GM23248 (cell line): Measurements from ENCODE around the gene METTL25B. TPM values are rescaled to one million over a fixed set of nuclear protein-coding genes. Genes with fewer than 3 reads are reported as not detected.

Source experiments
- DNase-seq: peaks from one replicate; pipeline ENCODE4 v3.0.0-alpha.2; 2015
- H2AFZ ChIP-seq: fragments of 200-600 bp; sonication (generic); 2 replicates; pipeline ENCODE4 v1.6.1; 2016; ENCODE audit warnings: antibody characterized with exemption
- H3F3A ChIP-seq: fragments of 200-600 bp; sonication (generic); 2 replicates; pipeline ENCODE4 v1.6.1; 2016; ENCODE audit warnings: mild to moderate bottlenecking, antibody characterized with exemption, mixed run types; ENCODE audit not compliant: insufficient read depth
- H3K27ac ChIP-seq: fragments of 200-600 bp; sonication (generic); 2 replicates; pipeline ENCODE4 v1.5.1; 2016; ENCODE audit warnings: mild to moderate bottlenecking
- H3K27me3 ChIP-seq: fragments of 200-600 bp; sonication (generic); replicated peaks from 2 replicates; pipeline ENCODE4 v1.6.1; 2016; ENCODE audit warnings: mild to moderate bottlenecking; ENCODE audit not compliant: insufficient read depth
- H3K36me3 ChIP-seq: fragments of 200-600 bp; sonication (generic); 2 replicates; pipeline ENCODE4 v1.6.1; 2016; ENCODE audit warnings: low read depth, mild to moderate bottlenecking
- H3K4me1 ChIP-seq: fragments of 200-600 bp; sonication (generic); 2 replicates; pipeline ENCODE4 v1.6.1; 2016; ENCODE audit warnings: mild to moderate bottlenecking; ENCODE audit not compliant: insufficient read depth
- H3K4me2 ChIP-seq: fragments of 200-600 bp; sonication (generic); one replicate; pipeline ENCODE4 v1.6.1; 2016; ENCODE audit warnings: mild to moderate bottlenecking; ENCODE audit not compliant: unreplicated experiment
- H3K4me3 ChIP-seq: fragments of 200-600 bp; sonication (generic); 2 replicates; pipeline ENCODE4 v1.5.1; 2016; ENCODE audit warnings: mild to moderate bottlenecking
- H3K79me2 ChIP-seq: fragments of 200-600 bp; sonication (generic); 2 replicates; pipeline ENCODE4 v1.6.1; 2016; ENCODE audit warnings: mild to moderate bottlenecking; ENCODE audit not compliant: insufficient read depth
- H3K9ac ChIP-seq: fragments of 200-600 bp; sonication (generic); 2 replicates; pipeline ENCODE4 v1.6.1; 2016; ENCODE audit warnings: mild to moderate bottlenecking
- H3K9me2 ChIP-seq: fragments of 200-600 bp; sonication (generic); 2 replicates; pipeline ENCODE4 v1.6.1; 2016; ENCODE audit warnings: mixed run types, mild to moderate bottlenecking, moderate library complexity; ENCODE audit not compliant: insufficient read depth
- H3K9me3 ChIP-seq: fragments of 200-600 bp; sonication (generic); one replicate; pipeline ENCODE4 v1.6.1; 2017; ENCODE audit warnings: low read depth
- H4K20me1 ChIP-seq: fragments of 200-600 bp; sonication (generic); 2 replicates; pipeline ENCODE4 v1.6.0; 2016; ENCODE audit not compliant: insufficient read depth
- EZH2 ChIP-seq: fragments of 200-600 bp; sonication (generic); IDR thresholded peaks from 2 replicates; pipeline ENCODE4 v1.6.1; 2018; ENCODE audit warnings: antibody characterized with exemption, mild to moderate bottlenecking; ENCODE audit not compliant: insufficient read depth, poor library complexity, severe bottlenecking
- EZH2phosphoT487 ChIP-seq: fragments of 200-600 bp; sonication (generic); IDR thresholded peaks from 2 replicates; pipeline ENCODE4 v1.6.1; 2018; ENCODE audit warnings: antibody characterized with exemption, moderate library complexity, mild to moderate bottlenecking, low read depth; ENCODE audit not compliant: insufficient read depth
- WGBS, 2 experiments: methylation state at CpG; one replicate each; pipeline ENCODE4 v1.1.6; 2015 to 2017; ENCODE audit warnings: low lambda C conversion rate in 2 of 2, low coverage in 1 of 2; ENCODE audit errors: missing lambda C conversion rate in 2 of 2; 5-methylcytosine and 5-hydroxymethylcytosine counted together
- in situ Hi-C: fragments of 300-500 bp; cut with MboI; formaldehyde crosslinking; loops from 2 replicates; pipeline ENCODE4 v1.15.0; 2020
- polyA plus RNA-seq: library from polyadenylated mRNA; unstranded; fragments of >200 nt; fragmentation: Nextera tagmentation; extraction: Ambion mirVana; gene quantifications from 2 replicates; pipeline ENCODE4 v1.2.1, GENCODE V29; 2016
- total RNA-seq: library from RNA; depleted of rRNA; stranded (reverse); fragments of >200 nt; shearing (Covaris generic); gene quantifications from 2 replicates; pipeline ENCODE4 v1.2.3, GENCODE V29; 2014

Gene METTL25B
- total and polyA plus RNA-seq, 2 experiments from 2014 or later = 4.5 to 7.4 TPM

- in situ Hi-C loops = no loop called here
- 69 to 72% methylated on average over 12 of the region's 12 CpGs for WGBS, 2 experiments
- TF ChIP-seq EZH2phosphoT487 = no peak
- no peaks in the 10 kb centered on the region for H3K9me3 ChIP-seq
- no peaks in the 10 kb centered on the region for H4K20me1 ChIP-seq
- no peak overlapping the region for H3K9ac ChIP-seq
- peaks cover 14% of the 10 kb centered on the region for H3K4me1 ChIP-seq
- H3K4me3 ChIP-seq = no peak overlapping the region
- no peaks in the 10 kb centered on the region for H3K27me3 ChIP-seq
- peak; percentile 21 for DNase-seq
- H3K27ac ChIP-seq = no peak overlapping the region
- no peaks in the 10 kb centered on the region for H3F3A ChIP-seq
- H3K36me3 ChIP-seq = no peaks in the 10 kb centered on the region
- H3K4me2 ChIP-seq = no peak overlapping the region
- H3K79me2 ChIP-seq = no peaks in the 10 kb centered on the region
- H3K9me2 ChIP-seq = no peaks in the 10 kb centered on the region
- H2AFZ ChIP-seq = peak overlapping the region; percentile 39; the same call in 1 of the 2 replicates
Observed at GRCh38 chr1:156693848-156694689, 34.2 kb upstream of the METTL25B start.

GRCh38 chr1:156694690-156694962 is 33.6 kb upstream of the METTL25B start:
- H3K27me3 ChIP-seq = no peaks in the 10 kb centered on the region
- no peaks in the 10 kb centered on the region for H4K20me1 ChIP-seq
- no peaks in the 10 kb centered on the region for H3K9me3 ChIP-seq
- TF ChIP-seq EZH2phosphoT487 (no peak), EZH2 (no peak)
- in situ Hi-C loops = no loop called here
- no peak overlapping the region for H3K4me3 ChIP-seq
- no peak overlapping the region for H3K27ac ChIP-seq
- H3K36me3 ChIP-seq = no peaks in the 10 kb centered on the region
- DNase-seq = no peak
- 91 to 97% methylated on average over 5 of the region's 5 CpGs for WGBS, 2 experiments
- no peak overlapping the region; the same call in 1 of the 2 replicates for H2AFZ ChIP-seq
- no peak overlapping the region for H3K4me2 ChIP-seq
- no peaks in the 10 kb centered on the region for H3F3A ChIP-seq
- H3K79me2 ChIP-seq = no peaks in the 10 kb centered on the region
- no peak overlapping the region for H3K9ac ChIP-seq
- no peaks in the 10 kb centered on the region for H3K9me2 ChIP-seq
- peaks cover 11% of the 10 kb centered on the region for H3K4me1 ChIP-seq

GRCh38 chr1:156696755-156697154 is 31.5 kb upstream of the METTL25B start:
- Histone ChIP-seq H3K27me3 (no peaks in the 10 kb centered on the region), H2AFZ (no peak overlapping the region), H3K36me3 (no peaks in the 10 kb centered on the region), H4K20me1 (no peaks in the 10 kb centered on the region), H3K9me3 (no peaks in the 10 kb centered on the region), H3F3A (no peaks in the 10 kb centered on the region), H3K9ac (no peak overlapping the region), H3K4me3 (no peak overlapping the region), H3K4me2 (no peak overlapping the region), H3K79me2 (no peaks in the 10 kb centered on the region), H3K9me2 (no peaks in the 10 kb centered on the region), H3K27ac (no peak overlapping the region), H3K4me1 (peaks cover 4% of the 10 kb centered on the region)
- 85 to 90% methylated on average over 8 of the region's 8 CpGs for WGBS, 2 experiments
- no peak for TF ChIP-seq EZH2
- TF ChIP-seq EZH2phosphoT487 = no peak
- in situ Hi-C loops = no loop called here
- DNase-seq = no peak

GRCh38 chr1:156697481-156697880 is 30.8 kb upstream of the METTL25B start:
- in situ Hi-C loops = no loop called here
- Histone ChIP-seq H3K4me3 (no peak overlapping the region), H3K27me3 (no peaks in the 10 kb centered on the region), H3K9ac (no peak overlapping the region), H3K4me2 (no peak overlapping the region), H4K20me1 (no peaks in the 10 kb centered on the region), H3K9me2 (no peaks in the 10 kb centered on the region), H3F3A (no peaks in the 10 kb centered on the region), H2AFZ (no peak overlapping the region), H3K4me1 (no peaks in the 10 kb centered on the region), H3K9me3 (no peaks in the 10 kb centered on the region), H3K79me2 (no peaks in the 10 kb centered on the region), H3K36me3 (no peaks in the 10 kb centered on the region), H3K27ac (no peak overlapping the region)
- no peak for TF ChIP-seq EZH2
- TF ChIP-seq EZH2phosphoT487 = no peak
- WGBS, 2 experiments = 71 to 79% methylated on average over 8 of the region's 8 CpGs
- DNase-seq = no peak

- Histone ChIP-seq H3K9me2 (no peaks in the 10 kb centered on the region), H3K4me3 (no peak overlapping the region), H3K79me2 (no peaks in the 10 kb centered on the region), H2AFZ (no peak overlapping the region), H3K9me3 (no peaks in the 10 kb centered on the region), H3K4me2 (no peak overlapping the region), H3K9ac (no peak overlapping the region), H3F3A (no peaks in the 10 kb centered on the region), H4K20me1 (no peaks in the 10 kb centered on the region), H3K27me3 (no peaks in the 10 kb centered on the region), H3K36me3 (no peaks in the 10 kb centered on the region), H3K27ac (no peak overlapping the region), H3K4me1 (peaks cover 6% of the 10 kb centered on the region; the same call in 1 of the 2 replicates)
- TF ChIP-seq EZH2phosphoT487 = no peak
- TF ChIP-seq EZH2 = no peak
- WGBS, 2 experiments = 41 to 47% methylated on average over 1 of the region's 1 CpG
- in situ Hi-C loops = no loop called here
- DNase-seq = no peak
Observed at GRCh38 chr1:156698995-156699394, 29.3 kb upstream of the METTL25B start.
